Keratinocyte (primary cell): ENCODE results near the gene RGS8.

Experiments used
- CTCF ChIP-seq, 3 experiments: IDR thresholded peaks in 1 of 3; conservative IDR thresholded peaks in 1 of 3; optimal IDR thresholded peaks in 1 of 3; 2 replicates in 2 of 3; 3 replicates in 1 of 3; pipeline versions ENCODE3 to v1.5.1; 2011; ENCODE audit warnings: low read length in 3 of 3, mild to moderate bottlenecking in 3 of 3, moderate library complexity in 2 of 3, control low read depth in 1 of 3, inconsistent platforms in 1 of 3; ENCODE audit not compliant: insufficient read depth in 2 of 3; ENCODE audit errors: extremely low read depth in 1 of 3
- EZH2 ChIP-seq: IDR thresholded peaks from one replicate; pipeline ENCODE4 v1.6.1; 2012; ENCODE audit warnings: inconsistent platforms, mild to moderate bottlenecking, low read length, moderate library complexity

- no peak for TF ChIP-seq CTCF (optimal IDR thresholded peaks at IDR 0.05 in 1 of 3, IDR thresholded peaks at IDR 0.05 in 1 of 3, conservative IDR thresholded peaks at IDR 0.05 in 1 of 3; ENCODE audit: extremely low read depth in 1 of 3, insufficient read depth in 2 of 3, low read length in 3 of 3)
- no peak for TF ChIP-seq EZH2
These were observed at the start of gene RGS8 for GRCh38 chr1:182684116-182684828.
